Stimulated activated CD4-positive, alpha-beta T cell treated with anti-CD3 and anti-CD28 coated beads, Interleukin-1b, Interleukin-23, amount 100 ng/mL, for 24 hours (primary cell): Measurements from ENCODE around the gene TMCC3.
"Not testable (repeated sequence)": the region's sequence is repeated elsewhere in the genome, so short reads cannot be mapped to it uniquely, and the experiment has no call there.

Experiments
- DNase-seq, 4 experiments: peaks; one replicate each; pipeline ENCODE4 v3.0.0-alpha.2; 2020; ENCODE audit warnings: low read depth in 4 of 4, low spot score in 1 of 4

TMCC3 gene

GRCh38 chr12:94603434-94604365, 46.7 kb downstream of the TMCC3 start:
- peak; percentile 18 to 45 (median 34) for DNase-seq

GRCh38 chr12:94602024-94602423, 48.3 kb downstream of the TMCC3 start:
- no peak for DNase-seq

- not testable (repeated sequence) for DNase-seq
These were observed 49.0 kb downstream of the TMCC3 start for GRCh38 chr12:94601307-94601706.

GRCh38 chr12:94599189-94599588, 51.2 kb downstream of the TMCC3 start:
- no peak for DNase-seq

- DNase-seq: no peak
These were observed 53.1 kb downstream of the TMCC3 start for GRCh38 chr12:94597268-94597667.

GRCh38 chr12:94596596-94596995, 53.8 kb downstream of the TMCC3 start:
- no peak for DNase-seq

GRCh38 chr12:94595152-94595551, 55.2 kb downstream of the TMCC3 start:
- no peak for DNase-seq

GRCh38 chr12:94594443-94594825, 55.9 kb downstream of the TMCC3 start:
- no peak for DNase-seq

GRCh38 chr12:94593822-94594442, 56.4 kb downstream of the TMCC3 start:
- no peak for DNase-seq

GRCh38 chr12:94592723-94593122, 57.6 kb downstream of the TMCC3 start:
- DNase-seq: not testable (repeated sequence)

GRCh38 chr12:94592080-94592479, 58.3 kb downstream of the TMCC3 start:
- no peak for DNase-seq

GRCh38 chr12:94590428-94590827, 59.9 kb downstream of the TMCC3 start:
- no peak for DNase-seq

GRCh38 chr12:94589591-94590001, 60.8 kb downstream of the TMCC3 start:
- DNase-seq: no peak

GRCh38 chr12:94588346-94588745, 62.0 kb downstream of the TMCC3 start:
- DNase-seq: no peak

GRCh38 chr12:94587266-94588241, 62.8 kb downstream of the TMCC3 start:
- no peak for DNase-seq

GRCh38 chr12:94586589-94587259, 63.6 kb downstream of the TMCC3 start:
- no peak for DNase-seq

- DNase-seq: no peak
These were observed 64.7 kb downstream of the TMCC3 start for GRCh38 chr12:94585626-94586025.

GRCh38 chr12:94584377-94584776, 66.0 kb downstream of the TMCC3 start:
- no peak for DNase-seq

- DNase-seq: no peak
These were observed 67.8 kb downstream of the TMCC3 start for GRCh38 chr12:94582591-94582990.

GRCh38 chr12:94575645-94576403, 74.5 kb downstream of the TMCC3 start:
- no peak for DNase-seq
